ENCODE measurements around the gene IQCM. TPM values are rescaled to one million over a fixed set of nuclear protein-coding genes. Genes with fewer than 3 reads are reported as not detected.

IQCM gene
- polyA plus RNA-seq, 1 experiment: 0.05 TPM

DNA sequence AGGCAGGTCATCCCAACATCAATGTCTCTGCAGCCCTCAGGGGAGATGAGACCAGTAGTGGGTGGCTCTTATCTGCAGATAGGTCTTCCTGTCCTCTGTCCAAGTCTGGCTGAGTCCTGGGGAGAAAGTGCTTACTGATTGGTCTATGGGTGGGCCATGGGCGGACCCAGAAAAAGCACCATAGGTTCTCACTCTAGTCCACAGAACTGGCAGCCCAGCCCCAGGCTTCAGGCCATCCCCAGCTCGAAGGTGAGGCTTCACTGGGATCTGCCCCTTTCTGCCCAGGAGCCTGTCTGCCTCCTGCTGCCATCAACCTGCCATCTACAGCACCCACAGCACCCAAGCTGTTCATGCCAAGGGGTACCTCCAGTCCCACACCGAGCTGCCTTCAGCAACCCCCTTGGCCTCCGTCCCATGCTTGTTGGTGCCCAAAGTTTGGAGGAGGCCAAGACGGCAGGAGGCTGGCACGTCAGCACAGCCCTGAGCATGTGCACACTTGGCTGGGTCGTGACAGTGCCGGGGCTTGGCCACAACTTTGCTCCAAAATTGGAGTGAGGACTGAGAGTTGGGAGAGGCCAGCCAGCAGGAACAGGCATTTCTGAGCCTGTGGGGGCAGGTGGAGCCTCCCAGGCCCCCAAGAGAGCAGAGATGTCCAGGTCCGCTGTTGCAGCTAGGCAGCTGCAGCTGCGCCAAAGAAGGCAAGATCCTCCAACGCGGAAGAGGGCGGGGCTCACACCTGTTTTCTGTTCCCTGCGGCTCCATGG is 99.6 kb downstream of the IQCM start:
- DNase-seq (ENCODE audit: low read depth, low spot score): no peak
- TF ChIP-seq, protein P1, sequence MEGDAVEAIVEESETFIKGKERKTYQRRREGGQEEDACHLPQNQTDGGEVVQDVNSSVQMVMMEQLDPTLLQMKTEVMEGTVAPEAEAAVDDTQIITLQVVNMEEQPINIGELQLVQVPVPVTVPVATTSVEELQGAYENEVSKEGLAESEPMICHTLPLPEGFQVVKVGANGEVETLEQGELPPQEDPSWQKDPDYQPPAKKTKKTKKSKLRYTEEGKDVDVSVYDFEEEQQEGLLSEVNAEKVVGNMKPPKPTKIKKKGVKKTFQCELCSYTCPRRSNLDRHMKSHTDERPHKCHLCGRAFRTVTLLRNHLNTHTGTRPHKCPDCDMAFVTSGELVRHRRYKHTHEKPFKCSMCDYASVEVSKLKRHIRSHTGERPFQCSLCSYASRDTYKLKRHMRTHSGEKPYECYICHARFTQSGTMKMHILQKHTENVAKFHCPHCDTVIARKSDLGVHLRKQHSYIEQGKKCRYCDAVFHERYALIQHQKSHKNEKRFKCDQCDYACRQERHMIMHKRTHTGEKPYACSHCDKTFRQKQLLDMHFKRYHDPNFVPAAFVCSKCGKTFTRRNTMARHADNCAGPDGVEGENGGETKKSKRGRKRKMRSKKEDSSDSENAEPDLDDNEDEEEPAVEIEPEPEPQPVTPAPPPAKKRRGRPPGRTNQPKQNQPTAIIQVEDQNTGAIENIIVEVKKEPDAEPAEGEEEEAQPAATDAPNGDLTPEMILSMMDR (IDR thresholded peaks at IDR 0.05; ENCODE audit: low read depth, low read length): no peak
- Histone ChIP-seq H3K27me3 (ENCODE audit: control insufficient read depth, insufficient read depth, low read length) (no peaks in the 10 kb centered on the region), H3K4me3 (ENCODE audit: low read depth, low read length) (no peak overlapping the region), H3K9me3 (ENCODE audit: control insufficient read depth, insufficient read depth, low read length) (peaks cover 15% of the 10 kb centered on the region), H3K27ac (ENCODE audit: low read depth, low read length) (no peak overlapping the region)
- ChIA-PET CTCF (no interaction called here), POLR2A (no interaction called here)

DNA sequence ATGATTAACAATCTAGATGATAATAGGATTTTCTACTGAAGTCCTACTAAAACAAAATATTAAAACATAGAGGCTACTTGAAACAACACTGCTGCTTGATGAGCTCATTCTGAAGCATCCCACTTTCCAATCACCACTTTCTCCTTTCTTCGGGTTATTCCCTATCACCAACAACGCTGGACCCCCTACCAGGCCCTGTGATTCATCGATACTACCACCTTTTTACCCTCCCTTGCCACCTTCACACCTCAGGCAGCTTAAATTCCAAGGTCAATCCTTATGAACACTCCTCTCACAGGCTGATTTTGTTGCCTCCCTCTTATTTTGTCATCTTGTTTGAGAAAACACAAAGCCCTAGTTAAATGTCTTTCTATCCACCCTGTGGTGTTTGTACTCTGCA is 102.6 kb downstream of the IQCM start:
- H3K27me3 ChIP-seq (ENCODE audit: control insufficient read depth, insufficient read depth, low read length): no peaks in the 10 kb centered on the region
- no peak for DNase-seq (ENCODE audit: low read depth, low spot score)
- TF ChIP-seq, protein P1 (IDR thresholded peaks at IDR 0.05; ENCODE audit: low read depth, low read length): no peak
- peaks cover 15% of the 10 kb centered on the region for H3K9me3 ChIP-seq (ENCODE audit: control insufficient read depth, insufficient read depth, low read length)
- CTCF ChIA-PET: interaction anchor here (0.6 kb wide), 1 partner anchor 839 kb away, joined by 10 read pairs; no protein-coding TSS in a partner anchor
- POLR2A ChIA-PET: no interaction called here
- no peak overlapping the region for H3K4me3 ChIP-seq (ENCODE audit: low read depth, low read length)
- no peak overlapping the region for H3K27ac ChIP-seq (ENCODE audit: low read depth, low read length)

- no peak for DNase-seq (ENCODE audit: low read depth, low spot score)
- Histone ChIP-seq H3K9me3 (ENCODE audit: control insufficient read depth, insufficient read depth, low read length) (peaks cover 15% of the 10 kb centered on the region), H3K27me3 (ENCODE audit: control insufficient read depth, insufficient read depth, low read length) (no peaks in the 10 kb centered on the region), H3K27ac (ENCODE audit: low read depth, low read length) (no peak overlapping the region), H3K4me3 (ENCODE audit: low read depth, low read length) (no peak overlapping the region)
- TF ChIP-seq, protein P1 (IDR thresholded peaks at IDR 0.05; ENCODE audit: low read depth, low read length): no peak
- CTCF ChIA-PET: no interaction called here
- POLR2A ChIA-PET: no interaction called here
Observed at GRCh38 chr4:149711593-149712365, 103.9 kb downstream of the IQCM start.

- Histone ChIP-seq H3K27ac (ENCODE audit: low read depth, low read length) (no peak overlapping the region), H3K27me3 (ENCODE audit: control insufficient read depth, insufficient read depth, low read length) (no peaks in the 10 kb centered on the region), H3K4me3 (ENCODE audit: low read depth, low read length) (no peak overlapping the region), H3K9me3 (ENCODE audit: control insufficient read depth, insufficient read depth, low read length) (no peaks in the 10 kb centered on the region)
- TF ChIP-seq, protein P1 (IDR thresholded peaks at IDR 0.05; ENCODE audit: low read depth, low read length): peak; percentile 15; the same call in 1 of the 2 replicates
- DNase-seq (ENCODE audit: low read depth, low spot score): peak; percentile 15
- CTCF ChIA-PET: no interaction called here
- POLR2A ChIA-PET: interaction anchor here (0.6 kb wide), 1 partner anchor 535 kb away, joined by 5 read pairs; no protein-coding TSS in a partner anchor
Observed at GRCh38 chr4:149709640-149710039, 106.0 kb downstream of the IQCM start.

Measured in AG04450 (cell line).